Middle frontal gyrus (tissue), 1 donor: ENCODE measurements around the gene CTNNAL1.
"Not testable (repeated sequence)": the region's sequence is repeated elsewhere in the genome, so short reads cannot be mapped to it uniquely, and the experiment has no call there.

ENCODE experiments used
- DNase-seq: peaks from one replicate; pipeline ENCODE4 v3.0.0-alpha.2; 2015; ENCODE audit warnings: low spot score; ENCODE audit errors: extremely low spot score

The CTNNAL1 gene

DNA sequence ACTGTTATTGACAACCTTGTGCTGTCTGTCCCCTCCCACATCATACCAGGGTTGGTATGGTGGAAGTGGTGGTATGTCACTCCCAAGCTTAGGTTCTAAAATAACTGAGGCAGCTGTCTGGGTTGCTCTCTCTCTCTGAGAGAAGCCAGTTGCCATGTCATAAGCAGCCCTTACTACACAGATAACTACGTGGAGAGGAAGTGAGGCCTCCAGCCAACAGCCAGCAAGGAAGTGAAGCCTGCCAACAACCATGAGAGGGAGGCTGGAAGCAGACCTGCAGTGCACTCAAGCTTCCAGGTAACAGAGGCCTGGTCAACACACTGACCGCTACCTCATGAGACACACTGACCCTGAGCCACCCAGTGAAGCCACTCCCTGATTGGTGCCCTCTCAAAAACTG lies 18.6 kb downstream of the CTNNAL1 start:
- DNase-seq = no peak

DNA sequence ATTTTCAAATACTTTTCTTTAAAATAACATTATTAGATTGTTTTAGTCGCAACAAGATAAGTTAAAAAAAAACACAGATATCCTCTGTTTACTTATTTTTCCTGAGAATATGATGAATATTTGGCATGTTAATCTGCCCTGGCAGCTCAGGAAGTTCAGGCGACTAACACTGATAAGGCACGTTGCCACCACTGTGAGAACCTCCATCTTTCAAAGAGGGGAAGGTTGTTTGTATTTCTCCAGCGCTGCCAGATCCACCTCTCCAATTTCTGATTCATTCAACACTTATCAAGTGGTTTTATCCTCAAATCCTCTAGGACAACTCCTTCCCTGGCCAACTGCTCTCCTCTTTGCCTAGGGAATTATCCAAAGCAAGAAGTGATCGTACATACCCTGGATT lies 21.8 kb downstream of the CTNNAL1 start:
- DNase-seq = no peak

- no peak for DNase-seq
Observed at GRCh38 chr9:108983885-108984284, 29.4 kb downstream of the CTNNAL1 start.

DNA sequence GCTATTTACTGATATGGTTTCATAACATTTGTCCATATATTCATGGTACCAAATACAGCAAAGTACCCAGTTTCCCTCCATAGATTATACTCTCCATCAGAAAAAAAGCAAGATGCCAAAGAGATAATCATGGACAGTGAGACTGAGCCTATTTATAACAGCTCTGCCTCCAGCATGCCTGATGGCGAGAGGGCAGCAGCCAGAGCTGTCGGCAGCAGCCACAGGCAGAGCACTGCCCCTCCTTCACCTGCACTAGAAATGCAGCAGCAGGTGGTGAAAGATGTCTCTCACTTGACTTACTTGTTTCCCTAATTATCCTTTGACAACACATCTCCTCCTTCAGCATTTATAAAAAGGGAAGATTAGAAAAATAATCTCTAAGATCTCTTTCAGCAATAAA lies 32.4 kb downstream of the CTNNAL1 start:
- DNase-seq = no peak

GRCh38 chr9:108978205-108978604 lies 35.1 kb downstream of the CTNNAL1 start:
- DNase-seq = no peak

GRCh38 chr9:108973895-108974294 lies 39.4 kb downstream of the CTNNAL1 start:
- no peak for DNase-seq

- DNase-seq = no peak
Observed at GRCh38 chr9:108972626-108973209, 40.6 kb downstream of the CTNNAL1 start.

DNA sequence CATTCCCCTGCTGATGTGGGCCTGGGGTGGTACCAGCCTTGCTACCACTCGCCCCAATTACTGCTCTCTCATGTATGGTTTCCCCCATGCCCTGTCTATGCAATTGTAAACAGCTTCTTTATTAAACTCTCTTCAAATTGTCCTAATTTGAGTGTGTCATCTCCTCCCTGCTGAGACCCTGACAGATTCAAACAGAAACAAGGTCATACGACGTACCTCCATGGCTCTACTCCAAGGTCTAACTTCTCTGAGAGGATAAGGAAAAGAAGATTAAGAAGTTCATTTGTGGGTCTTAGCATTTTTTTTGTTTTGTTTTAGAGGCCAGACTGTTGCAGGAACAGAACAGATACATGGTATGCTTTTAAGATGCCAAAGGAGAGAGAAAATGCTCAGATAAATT lies 41.1 kb downstream of the CTNNAL1 start:
- DNase-seq = no peak

DNA sequence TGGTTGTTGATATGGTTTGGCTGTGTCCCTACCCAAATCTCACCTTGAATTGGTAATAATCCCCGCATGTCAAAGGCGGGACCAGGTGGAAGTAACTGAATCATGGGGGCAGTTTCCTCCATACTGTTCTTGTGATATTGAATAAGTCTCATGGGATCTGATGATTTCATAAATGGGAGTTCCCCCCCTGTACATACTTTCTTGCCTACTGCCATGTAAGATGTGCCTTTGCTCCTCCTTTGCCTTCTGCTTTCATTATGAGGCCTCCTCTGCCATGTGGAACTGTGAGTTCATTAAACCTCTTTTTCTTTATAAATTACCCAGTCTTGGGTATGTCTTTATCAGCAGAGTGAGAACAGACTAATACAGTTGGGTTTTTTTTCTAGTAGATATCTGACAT lies 41.9 kb downstream of the CTNNAL1 start:
- not testable (repeated sequence) for DNase-seq

DNA sequence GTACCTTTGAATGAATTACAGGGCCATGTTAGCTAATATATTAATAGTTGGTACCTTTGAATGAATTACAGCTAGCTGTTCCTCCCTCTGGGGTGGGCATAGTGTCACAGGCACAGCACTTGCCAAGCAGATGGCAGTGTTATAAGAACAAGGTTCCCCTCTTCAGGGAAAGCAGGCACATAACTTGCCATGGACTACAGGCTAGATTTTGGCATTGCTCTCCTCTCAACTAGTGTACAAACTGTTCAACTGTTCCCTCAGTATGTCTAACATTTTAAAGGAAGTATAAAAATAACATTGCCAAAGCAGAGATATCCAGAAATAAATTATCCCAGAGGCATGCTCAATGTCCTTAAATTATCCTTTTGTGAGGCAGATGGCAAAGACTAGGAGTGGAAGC lies 45.4 kb downstream of the CTNNAL1 start:
- DNase-seq = peak; percentile 51

DNA sequence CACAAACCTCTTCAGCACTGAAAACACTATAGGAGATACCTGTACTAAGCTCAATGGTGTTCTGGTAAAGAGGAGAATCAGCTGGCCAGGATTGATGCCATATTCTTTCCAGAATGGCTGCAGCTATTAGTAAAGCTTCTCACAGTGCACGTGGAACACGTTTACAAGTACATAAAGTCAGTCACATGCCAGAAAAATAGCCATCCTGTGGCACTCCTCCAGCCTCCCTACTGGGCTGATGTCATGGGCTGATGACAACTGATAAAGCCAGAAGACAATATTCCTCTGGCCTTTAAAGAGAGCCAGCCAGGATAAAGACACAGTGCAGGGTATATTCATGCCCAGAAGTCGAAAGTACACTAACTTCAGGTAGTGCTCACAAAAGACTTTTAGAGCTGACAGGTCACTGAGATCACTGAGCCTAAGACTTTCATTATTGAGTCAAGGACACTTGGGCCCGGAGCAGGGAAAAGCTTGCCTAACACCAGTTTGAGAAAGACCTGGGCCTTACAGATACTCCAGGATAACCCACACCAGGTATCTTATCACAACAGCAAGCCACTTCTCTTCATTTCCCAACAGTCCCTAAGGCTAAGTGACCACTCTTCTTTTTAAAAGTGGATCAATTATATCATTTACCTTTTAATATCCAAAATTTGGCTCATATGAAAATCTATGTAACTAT lies 49.7 kb downstream of the CTNNAL1 start:
- no peak for DNase-seq

DNA sequence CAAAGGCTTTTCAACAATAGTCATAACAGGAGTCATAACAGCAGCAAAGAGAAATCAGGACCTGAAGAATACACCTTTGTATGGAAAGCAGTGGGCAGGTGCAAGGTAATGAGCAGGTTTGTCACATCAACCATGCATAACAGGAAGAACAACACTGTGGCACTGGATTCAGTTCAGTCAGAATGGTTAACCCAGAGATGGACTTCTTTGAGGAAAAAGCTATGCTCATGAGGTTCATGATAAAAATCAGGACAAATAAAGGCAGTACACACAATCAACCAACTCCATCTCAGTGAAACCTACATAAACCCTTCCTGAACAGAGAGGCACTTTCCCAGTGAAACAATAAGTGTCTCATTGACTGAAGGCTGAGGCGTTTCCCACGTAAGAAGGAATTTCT lies 52.1 kb downstream of the CTNNAL1 start:
- DNase-seq = no peak

GRCh38 chr9:108960331-108960730 lies 53.0 kb downstream of the CTNNAL1 start:
- no peak for DNase-seq

GRCh38 chr9:108956631-108957026 lies 56.7 kb downstream of the CTNNAL1 start:
- DNase-seq = no peak

DNA sequence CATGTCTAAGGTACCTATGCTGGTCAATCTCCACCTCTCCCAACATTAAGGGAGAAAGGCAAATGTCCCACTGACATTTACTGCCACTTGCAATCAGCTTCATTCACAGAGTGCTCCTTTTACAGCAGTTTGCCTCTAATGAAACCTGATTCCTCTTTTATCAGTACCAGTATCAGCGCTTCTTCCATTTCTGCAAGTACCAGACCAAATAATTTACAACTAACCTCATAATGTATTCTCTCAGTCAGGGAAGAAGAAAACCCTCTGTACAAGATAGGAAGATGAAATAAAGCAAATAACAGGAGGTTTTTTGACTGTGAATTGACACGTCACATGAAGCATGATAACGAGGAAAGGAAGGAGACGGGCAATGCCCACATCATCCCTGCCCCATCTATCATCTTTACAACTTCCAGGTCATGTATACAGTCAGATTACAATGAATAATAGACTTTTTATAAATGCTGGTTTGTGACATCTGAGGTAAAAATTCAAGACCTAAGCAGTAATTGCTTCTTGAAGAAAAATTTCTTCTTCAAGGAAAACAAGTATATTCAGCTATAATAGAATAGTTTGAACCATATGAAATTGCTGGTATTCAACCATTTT lies 57.2 kb downstream of the CTNNAL1 start:
- DNase-seq = no peak

GRCh38 chr9:108953983-108954574 lies 59.2 kb downstream of the CTNNAL1 start:
- DNase-seq = peak; percentile 55

GRCh38 chr9:108951578-108951977 lies 61.7 kb downstream of the CTNNAL1 start:
- DNase-seq = no peak

DNA sequence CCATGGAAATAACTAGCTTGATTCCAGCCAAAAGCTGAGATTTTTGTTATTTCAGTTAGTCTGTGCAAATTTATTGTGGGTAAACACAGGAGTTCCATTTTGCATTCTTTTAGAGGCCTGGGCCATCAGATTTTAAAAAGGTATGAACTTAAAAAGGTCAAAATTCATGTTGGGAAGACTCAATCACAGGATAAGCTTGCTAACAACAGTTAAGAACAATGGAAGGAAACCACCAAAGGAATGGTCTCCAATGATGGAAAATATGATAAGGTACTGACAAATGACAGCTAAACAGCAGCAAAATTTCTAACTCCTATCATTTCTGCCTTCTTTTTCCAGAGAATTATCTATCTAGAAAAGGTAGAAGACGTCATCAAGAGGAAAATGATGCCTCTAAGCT lies 63.1 kb downstream of the CTNNAL1 start:
- DNase-seq = no peak

DNA sequence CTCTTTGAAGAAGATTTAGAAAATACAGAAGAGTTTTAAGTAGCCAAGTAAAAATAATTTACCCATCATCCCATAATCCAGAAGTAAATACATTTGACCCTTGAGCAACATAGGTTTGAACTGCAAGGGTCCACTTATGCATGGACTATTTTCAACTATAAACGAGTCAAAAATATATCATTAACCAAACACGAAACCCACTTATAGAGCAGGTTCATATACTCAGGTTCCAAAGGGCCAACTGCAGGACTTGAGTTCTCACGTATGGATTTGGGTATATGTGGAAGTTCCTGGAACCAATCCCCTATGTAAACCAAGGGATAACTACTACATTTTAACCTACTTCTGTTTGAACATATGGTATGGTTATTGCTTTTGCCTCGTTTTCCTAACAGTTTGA lies 73.3 kb downstream of the CTNNAL1 start:
- no peak for DNase-seq

GRCh38 chr9:108937561-108938305 lies 75.6 kb downstream of the CTNNAL1 start:
- no peak for DNase-seq

DNA sequence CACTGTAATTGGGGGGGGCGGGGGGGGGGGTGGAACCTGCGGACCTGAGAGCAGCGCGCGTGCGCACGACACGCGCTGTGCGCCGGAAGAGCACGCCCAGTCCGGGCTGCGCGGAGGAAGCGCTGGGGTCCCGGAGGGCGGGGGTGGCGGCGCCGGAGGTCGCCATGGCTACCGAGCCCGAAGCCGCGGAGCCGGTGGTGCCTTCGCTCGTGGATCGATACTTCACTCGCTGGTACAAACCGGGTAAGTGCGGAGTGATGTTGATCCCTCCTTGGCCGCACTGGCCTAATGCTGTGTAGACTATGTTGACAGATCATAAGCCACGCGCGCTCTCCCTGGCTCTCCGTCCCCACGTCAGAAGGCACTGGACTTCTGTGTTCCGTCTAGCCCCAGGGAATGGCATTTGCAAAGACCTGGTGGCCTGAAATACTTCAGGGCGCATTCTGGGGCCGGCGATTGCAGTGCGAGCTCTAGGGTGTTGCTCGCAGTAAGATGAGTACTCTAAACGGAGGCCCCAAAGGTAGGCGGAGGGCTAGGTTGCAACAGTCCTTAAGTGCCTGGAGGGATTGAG lies 78.9 kb downstream of the CTNNAL1 start, which contains the start of gene ABITRAM:
ABITRAM (plus strand) TSS at position 78 of the 571 bp plus-strand sequence; CDS start at position 165, 87 bp downstream.
- DNase-seq = peak; percentile 87
